Nephron (organoid): ENCODE measurements around the gene GPBP1.
"Not testable (repeated sequence)": the region's sequence is repeated elsewhere in the genome, so short reads cannot be mapped to it uniquely, and the experiment has no call there.

Experiments
- H3K27ac Mint-ChIP-seq, 3 experiments: 2 replicates each; pipeline ENCODE4 v1.8.0; 2020; ENCODE audit warnings: mixed read lengths in 3 of 3, mild to moderate bottlenecking in 2 of 3, moderate library complexity in 1 of 3
- H3K27me3 Mint-ChIP-seq: 2 replicates; pipeline ENCODE4 v1.8.0; 2021; ENCODE audit warnings: low read depth, mild to moderate bottlenecking, moderate library complexity, mixed read lengths
- H3K36me3 Mint-ChIP-seq: 2 replicates; pipeline ENCODE4 v1.8.0; 2020; ENCODE audit warnings: low read depth, mixed read lengths
- H3K4me1 Mint-ChIP-seq: 2 replicates; pipeline ENCODE4 v1.8.0; 2020; ENCODE audit warnings: mixed read lengths
- H3K4me3 Mint-ChIP-seq, 3 experiments: 2 replicates each; pipeline ENCODE4 v1.8.0; 2020; ENCODE audit warnings: mild to moderate bottlenecking in 3 of 3, mixed read lengths in 3 of 3, moderate library complexity in 2 of 3
- H3K9me3 Mint-ChIP-seq: 2 replicates; pipeline ENCODE4 v1.8.0; 2020; ENCODE audit warnings: mixed read lengths
- CTCF ChIP-seq, 3 experiments: fragments of 200-600 bp; sonication (generic); IDR thresholded peaks; one replicate each; pipeline ENCODE4 v1.5.0; 2021; ENCODE audit warnings: antibody characterized with exemption in 3 of 3; ENCODE audit not compliant: unreplicated experiment in 3 of 3

GPBP1 gene

GRCh38 chr5:57277085-57277484 is 103.2 kb downstream of the GPBP1 start:
- no peaks in the 10 kb centered on the region for H3K9me3 Mint-ChIP-seq
- H3K36me3 Mint-ChIP-seq, result no peaks in the 10 kb centered on the region
- no peaks in the 10 kb centered on the region for H3K4me1 Mint-ChIP-seq
- no peak overlapping the region for H3K27ac Mint-ChIP-seq
- H3K27me3 Mint-ChIP-seq, result peaks cover 3% of the 10 kb centered on the region
- peak; percentile 20 to 28 (median 21) for TF ChIP-seq CTCF (IDR thresholded peaks at IDR 0.05; ENCODE audit: unreplicated experiment in 3 of 3)
- H3K4me3 Mint-ChIP-seq, result no peak overlapping the region

GRCh38 chr5:57280853-57281252 is 107.0 kb downstream of the GPBP1 start:
- H3K9me3 Mint-ChIP-seq, result peaks cover 17% of the 10 kb centered on the region
- no peaks in the 10 kb centered on the region for H3K27me3 Mint-ChIP-seq
- TF ChIP-seq CTCF (IDR thresholded peaks at IDR 0.05; ENCODE audit: unreplicated experiment in 3 of 3), result no peak
- no peaks in the 10 kb centered on the region for H3K36me3 Mint-ChIP-seq
- H3K27ac Mint-ChIP-seq, result no peak overlapping the region
- H3K4me3 Mint-ChIP-seq, result no peak overlapping the region
- no peaks in the 10 kb centered on the region for H3K4me1 Mint-ChIP-seq

GRCh38 chr5:57285084-57285483 is 111.2 kb downstream of the GPBP1 start:
- H3K27ac Mint-ChIP-seq, H3K27me3 Mint-ChIP-seq, H3K4me3 Mint-ChIP-seq, H3K36me3 Mint-ChIP-seq, H3K4me1 Mint-ChIP-seq: not testable (repeated sequence)
- H3K9me3 Mint-ChIP-seq, result peaks cover 26% of the 10 kb centered on the region

GRCh38 chr5:57291894-57292293 is 118.0 kb downstream of the GPBP1 start:
- Mint-ChIP-seq H3K9me3 (peaks cover 3% of the 10 kb centered on the region), H3K4me3 (no peak overlapping the region), H3K27ac (no peak overlapping the region), H3K36me3 (no peaks in the 10 kb centered on the region), H3K27me3 (peaks cover 6% of the 10 kb centered on the region), H3K4me1 (no peaks in the 10 kb centered on the region)
- no peak for TF ChIP-seq CTCF (IDR thresholded peaks at IDR 0.05; ENCODE audit: unreplicated experiment in 3 of 3)

GRCh38 chr5:57292336-57292735 is 118.5 kb downstream of the GPBP1 start:
- Mint-ChIP-seq H3K9me3 (peaks cover 3% of the 10 kb centered on the region), H3K4me1 (no peaks in the 10 kb centered on the region), H3K36me3 (no peaks in the 10 kb centered on the region), H3K27me3 (peaks cover 6% of the 10 kb centered on the region), H3K27ac (no peak overlapping the region), H3K4me3 (no peak overlapping the region)
- no peak for TF ChIP-seq CTCF (IDR thresholded peaks at IDR 0.05; ENCODE audit: unreplicated experiment in 3 of 3)

- peaks cover 6% of the 10 kb centered on the region for H3K27me3 Mint-ChIP-seq
- no peaks in the 10 kb centered on the region for H3K36me3 Mint-ChIP-seq
- peak; percentile 71 to 88 (median 80) for TF ChIP-seq CTCF (IDR thresholded peaks at IDR 0.05; ENCODE audit: unreplicated experiment in 3 of 3)
- peaks cover 17% of the 10 kb centered on the region for H3K4me1 Mint-ChIP-seq
- H3K9me3 Mint-ChIP-seq, result no peaks in the 10 kb centered on the region
- H3K27ac Mint-ChIP-seq, result peak overlapping the region; percentile 34 to 83 (median 78)
- H3K4me3 Mint-ChIP-seq, result no peak overlapping the region
Observed at GRCh38 chr5:57298295-57298984, 124.6 kb downstream of the GPBP1 start.
